Panc1 (cell line): ENCODE measurements around the gene ANKMY1. TPM values are rescaled to one million over a fixed set of nuclear protein-coding genes. Genes with fewer than 3 reads are reported as not detected.

Experiments
- ATAC-seq: fragments of 200-7000 bp; cut with Tn5 transposase; 2 replicates; pipeline ENCODE4 v1.9.1; 2020; ENCODE audit warnings: mild to moderate bottlenecking, moderate library complexity
- BruUV-seq: library from RNA; stranded (reverse); fragments of 400-500 nt; replicated peaks from 2 replicates; lab custom pipeline; 2021; lab: Mats Ljungman, UMichigan
- CTCF ChIA-PET: fragments of 300-600 bp; sonication (Branson Sonifier 250); formaldehyde crosslinking; loops from one replicate; lab custom pipeline; 2022; ENCODE audit warnings: antibody characterized with exemption; lab: Charles Lee
- POLR2A ChIA-PET: fragments of 300-600 bp; sonication (Branson Sonifier 250); formaldehyde crosslinking; loops from one replicate; lab custom pipeline; 2022; ENCODE audit warnings: antibody characterized with exemption; lab: Charles Lee
- DNase-seq: peaks from one replicate; pipeline ENCODE4 v3.0.0-alpha.2; 2010; ENCODE audit warnings: low read depth, low spot score
- H3K27ac ChIP-seq: 2 replicates; pipeline ENCODE4 v1.5.1; 2011; ENCODE audit warnings: mild to moderate bottlenecking, low read length, inconsistent platforms
- H3K27me3 ChIP-seq: fragments of 200-500 bp; sonication (Bioruptor generic); 2 replicates; pipeline ENCODE4 v1.6.0; 2014; ENCODE audit warnings: low read length, inconsistent platforms; ENCODE audit not compliant: control insufficient read depth, insufficient read depth
- H3K36me3 ChIP-seq: fragments of 200-500 bp; sonication (Bioruptor generic); 2 replicates; pipeline ENCODE4 v1.5.1; 2014; ENCODE audit warnings: inconsistent platforms, mild to moderate bottlenecking, low read length, moderate library complexity; ENCODE audit not compliant: control insufficient read depth, insufficient read depth
- H3K4me1 ChIP-seq: 2 replicates; pipeline ENCODE4 v1.5.1; 2011; ENCODE audit warnings: inconsistent platforms, mild to moderate bottlenecking, low read length, moderate library complexity; ENCODE audit not compliant: control insufficient read depth, insufficient read depth
- H3K4me3 ChIP-seq, 2 experiments: 2 replicates each; pipeline ENCODE4 v1.5.1; 2011 to 2012; ENCODE audit warnings: low read depth in 2 of 2, low read length in 2 of 2, mild to moderate bottlenecking in 2 of 2, inconsistent platforms in 1 of 2, moderate library complexity in 1 of 2
- H3K9me3 ChIP-seq: fragments of 200-500 bp; sonication (Bioruptor generic); 2 replicates; pipeline ENCODE4 v1.5.1; 2014; ENCODE audit warnings: low read depth, mild to moderate bottlenecking, inconsistent platforms, low read length, moderate library complexity; ENCODE audit not compliant: control insufficient read depth, insufficient read depth
- CTCF ChIP-seq: fragments of 450-650 bp; IDR thresholded peaks from 2 replicates; pipeline ENCODE4 v1.5.1; 2017; ENCODE audit warnings: mild to moderate bottlenecking
- POLR2AphosphoS5 ChIP-seq: IDR thresholded peaks from 2 replicates; pipeline ENCODE4 v1.6.1; 2012; ENCODE audit warnings: mild to moderate bottlenecking, low read depth, low read length, moderate library complexity
- REST ChIP-seq, 2 experiments: IDR thresholded peaks; 2 replicates each; pipeline ENCODE4 v1.6.1; 2011 to 2012; ENCODE audit warnings: low read depth in 2 of 2, control low read depth in 1 of 2, low read length in 1 of 2, mild to moderate bottlenecking in 1 of 2, moderate library complexity in 1 of 2; ENCODE audit not compliant: insufficient read depth in 1 of 2
- SIN3A ChIP-seq: IDR thresholded peaks from 2 replicates; pipeline ENCODE4 v1.6.1; 2012; ENCODE audit warnings: low read depth, mild to moderate bottlenecking, low read length, moderate library complexity, borderline replicate concordance; ENCODE audit not compliant: insufficient read depth
- TCF7L2 ChIP-seq: IDR thresholded peaks from 2 replicates; pipeline ENCODE4 v1.6.1; 2011; ENCODE audit warnings: mild to moderate bottlenecking, low read depth, low read length, inconsistent platforms
- in situ Hi-C: cut with HindIII; loops from 2 replicates; pipeline ENCODE4 v1.10.0; 2016; ENCODE audit warnings: low sequenced_read_pairs, low pct_unique_long_range_greater_than_20kb
- intact Hi-C: fragments of 100-400 bp; cut with micrococcal nuclease; formaldehyde crosslinking; loops from one replicate; pipeline ENCODE4 v1.10.0; 2022; ENCODE audit not compliant: unreplicated experiment
- total RNA-seq: library from RNA; stranded (reverse); gene quantifications from one replicate; pipeline ENCODE4 v1.2.1, GENCODE V29; 2021; ENCODE audit not compliant: unreplicated experiment

ANKMY1 gene
- total RNA-seq, 1 experiment from 2014 or later: 19.5 TPM

- CTCF ChIA-PET: no interaction called here
- POLR2A ChIA-PET: no interaction called here
- intact Hi-C loops (no loop called here), in situ Hi-C loops (no loop called here)
- H3K36me3 ChIP-seq: no peaks in the 10 kb centered on the region
- no peak for ATAC-seq
- H3K4me3 ChIP-seq: no peak overlapping the region
- H3K27ac ChIP-seq: no peak overlapping the region
- peaks cover 4% of the 10 kb centered on the region for H3K4me1 ChIP-seq
- TF ChIP-seq POLR2AphosphoS5 (no peak), CTCF (no peak), TCF7L2 (no peak), REST (IDR thresholded peaks at IDR 0.05; ENCODE audit: insufficient read depth in 1 of 2, low read depth in 2 of 2, low read length in 1 of 2) (no peak), SIN3A (no peak)
- no TSS peak for BruUV-seq
- H3K27me3 ChIP-seq: no peaks in the 10 kb centered on the region
- no peak for DNase-seq
- H3K9me3 ChIP-seq: no peaks in the 10 kb centered on the region
These were observed 17.5 kb upstream of the ANKMY1 start for GRCh38 chr2:240575101-240575965.

GRCh38 chr2:240574386-240575100 is 16.8 kb upstream of the ANKMY1 start:
- Histone ChIP-seq H3K36me3 (no peaks in the 10 kb centered on the region), H3K27me3 (no peaks in the 10 kb centered on the region), H3K4me1 (peaks cover 6% of the 10 kb centered on the region), H3K27ac (no peak overlapping the region), H3K4me3 (no peak overlapping the region), H3K9me3 (no peaks in the 10 kb centered on the region)
- POLR2A ChIA-PET: no interaction called here
- no peak for DNase-seq
- ATAC-seq: no peak
- no TSS peak for BruUV-seq
- in situ Hi-C loops (no loop called here), intact Hi-C loops (no loop called here)
- TF ChIP-seq CTCF (no peak), POLR2AphosphoS5 (no peak), TCF7L2 (no peak), REST (IDR thresholded peaks at IDR 0.05; ENCODE audit: insufficient read depth in 1 of 2, low read depth in 2 of 2, low read length in 1 of 2) (no peak)
- CTCF ChIA-PET: no interaction called here
